Thoracic aorta (tissue), 2 donors: Measurements from ENCODE around the gene SDR9C7. TPM values are rescaled to one million over a fixed set of nuclear protein-coding genes. Genes with fewer than 3 reads are reported as not detected.

Experiments
- ATAC-seq: fragments of 150-250 bp; one replicate; pipeline ENCODE4 v1.8.0; 2017; ENCODE audit warnings: low read depth; ENCODE audit not compliant: insufficient number of reproducible peaks, low FRiP score
- DNase-seq: peaks from one replicate; pipeline ENCODE4 v3.0.0-alpha.2; 2020; ENCODE audit warnings: low spot score
- H3K27ac ChIP-seq, 2 donors: fragments of 200-600 bp; sonication (generic); 1 replicate in 1 of 2; 2 replicates in 1 of 2; pipeline ENCODE4 v1.5.1; 2016; ENCODE audit warnings: mild to moderate bottlenecking in 2 of 2, moderate library complexity in 2 of 2
- H3K27me3 ChIP-seq: fragments of 200-600 bp; sonication (generic); replicated peaks from 2 replicates; pipeline ENCODE4 v1.6.0; 2016; ENCODE audit warnings: mild to moderate bottlenecking; ENCODE audit not compliant: insufficient read depth
- H3K36me3 ChIP-seq: fragments of 200-600 bp; sonication (generic); one replicate; pipeline ENCODE4 v1.5.1; 2016
- H3K4me1 ChIP-seq, 2 donors: fragments of 200-600 bp; sonication (generic); 1 replicate in 1 of 2; 2 replicates in 1 of 2; pipeline versions ENCODE4 v1.5.1 to v1.6.0; 2016; ENCODE audit warnings: low read depth in 2 of 2, mild to moderate bottlenecking in 1 of 2; ENCODE audit not compliant: control insufficient read depth in 1 of 2
- H3K4me3 ChIP-seq: fragments of 200-600 bp; sonication (generic); 2 replicates; pipeline ENCODE4 v1.5.1; 2016; ENCODE audit warnings: mild to moderate bottlenecking
- H3K9me3 ChIP-seq: fragments of 200-600 bp; sonication (generic); 2 replicates; pipeline ENCODE4 v1.5.1; 2016
- CTCF ChIP-seq: fragments of 200-600 bp; sonication (generic); IDR thresholded peaks from one replicate; pipeline ENCODE4 v1.5.1; 2019; ENCODE audit warnings: antibody characterized with exemption
- total RNA-seq, 2 donors: library from RNA; depleted of rRNA; stranded (reverse); fragments of >200 nt; gene quantifications; one replicate each; pipeline versions ENCODE4 v1.1.0 to v1.2.3, GENCODE V29; 2016

Gene SDR9C7
- total RNA-seq, 2 donors from 2014 or later = 0.27 TPM; not detected in 1

GRCh38 chr12:56877195-56878009 is 56.8 kb downstream of the SDR9C7 start:
- Histone ChIP-seq H3K27ac (no peak overlapping the region), H3K9me3 (no peaks in the 10 kb centered on the region), H3K4me3 (no peak overlapping the region), H3K36me3 (no peaks in the 10 kb centered on the region), H3K4me1 (no peaks in the 10 kb centered on the region), H3K27me3 (no peaks in the 10 kb centered on the region)
- no peak for DNase-seq
- no peak for TF ChIP-seq CTCF
- no peak for ATAC-seq

- H3K36me3 ChIP-seq = no peaks in the 10 kb centered on the region
- ATAC-seq = no peak
These were observed 59.4 kb downstream of the SDR9C7 start for GRCh38 chr12:56874821-56875220.

GRCh38 chr12:56873382-56873781 is 60.8 kb downstream of the SDR9C7 start:
- H3K27ac ChIP-seq = no peak overlapping the region
- H3K27me3 ChIP-seq = no peaks in the 10 kb centered on the region
- ATAC-seq = no peak
- no peaks in the 10 kb centered on the region for H3K9me3 ChIP-seq
- no peak for DNase-seq
- no peaks in the 10 kb centered on the region for H3K4me1 ChIP-seq
- TF ChIP-seq CTCF = no peak
- H3K4me3 ChIP-seq = no peak overlapping the region
- H3K36me3 ChIP-seq = no peaks in the 10 kb centered on the region

More at GRCh38 chr12:56874821-56875220, 59.4 kb downstream of the SDR9C7 start:
- no peak for TF ChIP-seq CTCF
- H3K27ac ChIP-seq = no peak overlapping the region
- no peaks in the 10 kb centered on the region for H3K27me3 ChIP-seq
- H3K9me3 ChIP-seq = no peaks in the 10 kb centered on the region
- no peaks in the 10 kb centered on the region for H3K4me1 ChIP-seq
- no peak for DNase-seq
- no peak overlapping the region for H3K4me3 ChIP-seq

Other genes with a start within 250 kb of the SDR9C7 start
- gene PTGES3, start 246.1 kb downstream of the SDR9C7 start, total RNA-seq = 10 to 100 TPM; 70.4 to 97.6 TPM
- gene NACA, start 209.1 kb downstream of the SDR9C7 start, total RNA-seq = 100 to 1,000 TPM; 509 to 657 TPM
- 1 to 10 TPM; 2.3 to 4.0 TPM for gene PRIM1, start 182.1 kb downstream of the SDR9C7 start, total RNA-seq
- gene HSD17B6, start 171.1 kb downstream of the SDR9C7 start, total RNA-seq = 1 to 10 TPM in 1 of 2 donors, not detected in 1; 2.0 TPM
- gene RDH16, start 23.2 kb upstream of the SDR9C7 start, total RNA-seq = under 1 TPM; 0.54 to 0.71 TPM
- gene ZBTB39, start 72.1 kb upstream of the SDR9C7 start, total RNA-seq = 1 to 10 TPM; 3.1 to 8.3 TPM
- not detected for gene TAC3, start 82.1 kb upstream of the SDR9C7 start, total RNA-seq
- 1 to 10 TPM; 1.7 to 2.2 TPM for gene MYO1A, start 115.7 kb upstream of the SDR9C7 start, total RNA-seq
- gene NEMP1, start 144.4 kb upstream of the SDR9C7 start, total RNA-seq = 1 to 10 TPM; 6.6 to 6.9 TPM
- 10 to 100 TPM; 30.5 to 39.3 TPM for gene NAB2, start 154.7 kb upstream of the SDR9C7 start, total RNA-seq
- 100 to 1,000 TPM; 133 to 185 TPM for gene STAT6, start 177.0 kb upstream of the SDR9C7 start, total RNA-seq
- gene LRP1, start 194.1 kb upstream of the SDR9C7 start, total RNA-seq = 100 to 1,000 TPM; 663 to 755 TPM
- gene LRP1-AS, start 213.2 kb upstream of the SDR9C7 start, total RNA-seq = not detected